ENCODE results near the gene IRF6. TPM values are rescaled to one million over a fixed set of nuclear protein-coding genes. Genes with fewer than 3 reads are reported as not detected.

Gene IRF6
- total RNA-seq, 1 experiment from 2014 or later, result 27.3 TPM

GRCh38 chr1:209817691-209818090 lies 11.7 kb upstream of the IRF6 start:
- Mint-ChIP-seq H3K4me1 (ENCODE audit: low read depth, unreplicated experiment) (peaks cover 10% of the 10 kb centered on the region), H3K27me3 (ENCODE audit: insufficient read depth, unreplicated experiment) (no peaks in the 10 kb centered on the region), H3K36me3 (ENCODE audit: insufficient read depth, unreplicated experiment) (no peaks in the 10 kb centered on the region), H3K9me3 (ENCODE audit: unreplicated experiment) (no peaks in the 10 kb centered on the region), H3K4me3 (ENCODE audit: unreplicated experiment) (no peak overlapping the region), H3K27ac (ENCODE audit: unreplicated experiment) (no peak overlapping the region)
- ChIA-PET CTCF (no interaction called here), POLR2A (no interaction called here)
- no peaks in the 10 kb centered on the region for H3K9me3 ChIP-seq
- DNase-seq, result no peak
- no peaks in the 10 kb centered on the region for H3K36me3 ChIP-seq (ENCODE audit: control insufficient read depth, insufficient read depth, low read length)
- no TSS peak for BruUV-seq (replicated peaks)
- no peak overlapping the region for H3K4me3 ChIP-seq (ENCODE audit: low read depth, low read length)
- H3K27me3 ChIP-seq (replicated peaks; ENCODE audit: control insufficient read depth, insufficient read depth, low read length), result no peaks in the 10 kb centered on the region
- no peak for TF ChIP-seq CTCF (IDR thresholded peaks at IDR 0.05; ENCODE audit: insufficient read depth in 1 of 2, low read depth in 1 of 2, low read length in 1 of 2, severe bottlenecking in 1 of 2, unreplicated experiment in 1 of 2)
- H3K4me1 ChIP-seq, result 0 out of 2 replicates have a peak, but pooled peaks cover 4% of the 10 kb centered on the region
- intact Hi-C loops (cut with micrococcal nuclease; ENCODE audit: unreplicated experiment), result no loop called here

DNA sequence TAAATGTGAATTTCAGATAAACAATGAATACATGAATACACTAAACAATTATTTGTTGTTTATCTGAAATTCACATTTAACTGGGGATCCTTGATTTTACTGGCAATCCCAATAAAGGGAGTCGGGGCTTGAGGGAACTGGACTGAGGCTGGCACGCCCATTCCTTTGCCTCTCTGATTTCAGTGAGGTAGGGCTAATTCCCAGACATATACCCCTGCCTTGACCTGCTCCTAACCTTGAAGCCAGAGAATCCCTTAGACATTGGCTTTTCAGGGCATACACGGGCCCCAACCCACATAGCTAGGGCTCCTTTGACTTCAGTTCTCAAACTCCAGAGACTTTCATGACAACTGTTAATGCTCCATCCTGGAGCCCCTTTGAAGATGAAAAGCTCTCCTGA lies 11.0 kb upstream of the IRF6 start:
- POLR2A ChIA-PET, result no interaction called here
- Mint-ChIP-seq H3K36me3 (ENCODE audit: insufficient read depth, unreplicated experiment) (no peaks in the 10 kb centered on the region), H3K4me1 (ENCODE audit: low read depth, unreplicated experiment) (peaks cover 8% of the 10 kb centered on the region), H3K27me3 (ENCODE audit: insufficient read depth, unreplicated experiment) (no peaks in the 10 kb centered on the region), H3K9me3 (ENCODE audit: unreplicated experiment) (no peaks in the 10 kb centered on the region), H3K4me3 (ENCODE audit: unreplicated experiment) (peak overlapping the region; percentile 34), H3K27ac (ENCODE audit: unreplicated experiment) (peak overlapping the region; percentile 82)
- H3K27me3 ChIP-seq (replicated peaks; ENCODE audit: control insufficient read depth, insufficient read depth, low read length), result no peaks in the 10 kb centered on the region
- no peaks in the 10 kb centered on the region for H3K9me3 ChIP-seq
- no peak for DNase-seq
- H3K4me3 ChIP-seq (ENCODE audit: low read depth, low read length), result no peak overlapping the region
- no peaks in the 10 kb centered on the region for H3K36me3 ChIP-seq (ENCODE audit: control insufficient read depth, insufficient read depth, low read length)
- CTCF ChIA-PET, result no interaction called here
- no TSS peak for BruUV-seq (replicated peaks)
- TF ChIP-seq CTCF (IDR thresholded peaks at IDR 0.05; ENCODE audit: insufficient read depth in 1 of 2, low read depth in 1 of 2, low read length in 1 of 2, severe bottlenecking in 1 of 2, unreplicated experiment in 1 of 2), result no peak
- intact Hi-C loops (cut with micrococcal nuclease; ENCODE audit: unreplicated experiment), result no loop called here
- H3K4me1 ChIP-seq, result 0 out of 2 replicates have a peak, but pooled peaks cover 4% of the 10 kb centered on the region

GRCh38 chr1:209815931-209816341 lies 10.0 kb upstream of the IRF6 start:
- Mint-ChIP-seq H3K4me3 (ENCODE audit: unreplicated experiment) (peak overlapping the region; percentile 34), H3K9me3 (ENCODE audit: unreplicated experiment) (no peaks in the 10 kb centered on the region), H3K4me1 (ENCODE audit: low read depth, unreplicated experiment) (peaks cover 10% of the 10 kb centered on the region), H3K36me3 (ENCODE audit: insufficient read depth, unreplicated experiment) (no peaks in the 10 kb centered on the region), H3K27ac (ENCODE audit: unreplicated experiment) (peak overlapping the region; percentile 82), H3K27me3 (ENCODE audit: insufficient read depth, unreplicated experiment) (no peaks in the 10 kb centered on the region)
- POLR2A ChIA-PET, result no interaction called here
- intact Hi-C loops (cut with micrococcal nuclease; ENCODE audit: unreplicated experiment), result no loop called here
- H3K9me3 ChIP-seq, result no peaks in the 10 kb centered on the region
- TF ChIP-seq CTCF (IDR thresholded peaks at IDR 0.05; ENCODE audit: insufficient read depth in 1 of 2, low read depth in 1 of 2, low read length in 1 of 2, severe bottlenecking in 1 of 2, unreplicated experiment in 1 of 2), result no peak
- peak in 1 of 2 experiments; percentile 72 for DNase-seq
- no peaks in the 10 kb centered on the region for H3K27me3 ChIP-seq (replicated peaks; ENCODE audit: control insufficient read depth, insufficient read depth, low read length)
- CTCF ChIA-PET, result no interaction called here
- no peak overlapping the region for H3K4me3 ChIP-seq (ENCODE audit: low read depth, low read length)
- no peaks in the 10 kb centered on the region for H3K36me3 ChIP-seq (ENCODE audit: control insufficient read depth, insufficient read depth, low read length)
- peaks cover 4% of the 10 kb centered on the region; the same call in 1 of the 2 replicates for H3K4me1 ChIP-seq
- no TSS peak for BruUV-seq (replicated peaks)
